GM19351 (cell line): Measurements from ENCODE around the gene ADRM1.

Experiments used
- ATAC-seq: cut with Tn5 transposase; IDR thresholded peaks from one replicate; pipeline ENCODE4 v1.9.1; 2021; ENCODE audit warnings: mild to moderate bottlenecking, moderate library complexity; ENCODE audit not compliant: unreplicated experiment

The ADRM1 gene

GRCh38 chr20:62302341-62303061 is at the start of gene ADRM1:
ADRM1 (plus strand) TSS chr20:62302997; CDS start chr20:62303569, 572 bp downstream.
- peak; percentile 78 for ATAC-seq

GRCh38 chr20:62253398-62253797 is 49.4 kb upstream of the ADRM1 start:
- no peak for ATAC-seq

GRCh38 chr20:62254021-62254724 is 48.6 kb upstream of the ADRM1 start:
- no peak for ATAC-seq

- no peak for ATAC-seq
These were observed 46.8 kb upstream of the ADRM1 start for GRCh38 chr20:62255976-62256375.

GRCh38 chr20:62258499-62259293 is 44.1 kb upstream of the ADRM1 start:
- no peak for ATAC-seq

GRCh38 chr20:62259294-62259565 is 43.6 kb upstream of the ADRM1 start:
- ATAC-seq = no peak

GRCh38 chr20:62262064-62262463 is 40.7 kb upstream of the ADRM1 start:
- ATAC-seq = no peak

GRCh38 chr20:62263396-62263795 is 39.4 kb upstream of the ADRM1 start:
- no peak for ATAC-seq

GRCh38 chr20:62265365-62265764 is 37.4 kb upstream of the ADRM1 start:
- ATAC-seq = no peak

- ATAC-seq = no peak
These were observed 36.5 kb upstream of the ADRM1 start for GRCh38 chr20:62266340-62266739.

GRCh38 chr20:62266851-62267250 is 35.9 kb upstream of the ADRM1 start:
- no peak for ATAC-seq

- ATAC-seq = no peak
These were observed 35.3 kb upstream of the ADRM1 start for GRCh38 chr20:62267543-62267942.

- ATAC-seq = no peak
These were observed 34.4 kb upstream of the ADRM1 start for GRCh38 chr20:62268228-62268900.

- no peak for ATAC-seq
These were observed 33.4 kb upstream of the ADRM1 start for GRCh38 chr20:62269378-62269777.

- ATAC-seq = no peak
These were observed 32.9 kb upstream of the ADRM1 start for GRCh38 chr20:62269871-62270270.

- ATAC-seq = no peak
These were observed 30.6 kb upstream of the ADRM1 start for GRCh38 chr20:62272200-62272599.

GRCh38 chr20:62273416-62273815 is 29.4 kb upstream of the ADRM1 start:
- ATAC-seq = no peak

GRCh38 chr20:62274332-62274950 is 28.4 kb upstream of the ADRM1 start:
- no peak for ATAC-seq

- no peak for ATAC-seq
These were observed 27.6 kb upstream of the ADRM1 start for GRCh38 chr20:62275219-62275618.

- no peak for ATAC-seq
These were observed 26.4 kb upstream of the ADRM1 start for GRCh38 chr20:62276439-62276838.

- no peak for ATAC-seq
These were observed 25.5 kb upstream of the ADRM1 start for GRCh38 chr20:62277253-62277652.
